ENCODE data around the gene PCSK6. TPM values are rescaled to one million over a fixed set of nuclear protein-coding genes. Genes with fewer than 3 reads are reported as not detected.

PCSK6 gene
- total RNA-seq, 1 experiment from 2014 or later: 26.3 TPM

GRCh38 chr15:101521591-101521990 lies 32.1 kb upstream of the PCSK6 start:
- no TSS peak for BruUV-seq (replicated peaks)
- Histone ChIP-seq H3K79me2 (ENCODE audit: low read depth) (no peaks in the 10 kb centered on the region), H3K9me3 (ENCODE audit: insufficient read depth, low read depth) (peaks cover 15% of the 10 kb centered on the region), H3K4me3 (0 out of 2 replicates have a peak overlapping the region, but pooled peaks have one; percentile 7), H3K27ac (peak overlapping the region; percentile 66), H2AFZ (peak overlapping the region; percentile 2; the same call in 1 of the 2 replicates), H3K4me2 (peak overlapping the region; percentile 61), H3K9me2 (ENCODE audit: insufficient read depth) (no peaks in the 10 kb centered on the region), H3K27me3 (ENCODE audit: insufficient read depth, low read depth) (no peaks in the 10 kb centered on the region), H3F3A (ENCODE audit: insufficient read depth, low read depth) (peaks cover 21% of the 10 kb centered on the region), H3K4me1 (replicated peaks; ENCODE audit: insufficient read depth) (peaks cover 26% of the 10 kb centered on the region), H3K36me3 (ENCODE audit: low read depth) (no peaks in the 10 kb centered on the region), H4K20me1 (ENCODE audit: insufficient read depth) (no peaks in the 10 kb centered on the region)
- POLR2A ChIA-PET (ENCODE audit: unreplicated experiment): no interaction called here
- intact Hi-C loops (cut with micrococcal nuclease; ENCODE audit: unreplicated experiment): no loop called here
- no peak for TF ChIP-seq EZH2 (IDR thresholded peaks at IDR 0.05; ENCODE audit: low read depth)
- no peak for TF ChIP-seq CTCF (conservative IDR thresholded peaks at IDR 0.05)
- DNase-seq: peak in 1 of 2 experiments; percentile 86
- CTCF ChIA-PET: no interaction called here

GRCh38 chr15:101521069-101521468 lies 31.6 kb upstream of the PCSK6 start:
- POLR2A ChIA-PET (ENCODE audit: unreplicated experiment): no interaction called here
- intact Hi-C loops (cut with micrococcal nuclease; ENCODE audit: unreplicated experiment): no loop called here
- H3K27ac ChIP-seq: peak overlapping the region; percentile 66
- BruUV-seq (replicated peaks): no TSS peak
- peaks cover 26% of the 10 kb centered on the region for H3K4me1 ChIP-seq (replicated peaks; ENCODE audit: insufficient read depth)
- H3K9me2 ChIP-seq (ENCODE audit: insufficient read depth): no peaks in the 10 kb centered on the region
- no peaks in the 10 kb centered on the region for H4K20me1 ChIP-seq (ENCODE audit: insufficient read depth)
- no peak for DNase-seq
- no peaks in the 10 kb centered on the region for H3K79me2 ChIP-seq (ENCODE audit: low read depth)
- CTCF ChIA-PET: no interaction called here
- no peaks in the 10 kb centered on the region for H3K36me3 ChIP-seq (ENCODE audit: low read depth)
- H3K27me3 ChIP-seq (ENCODE audit: insufficient read depth, low read depth): no peaks in the 10 kb centered on the region
- TF ChIP-seq CTCF (conservative IDR thresholded peaks at IDR 0.05) (no peak), EZH2 (IDR thresholded peaks at IDR 0.05; ENCODE audit: low read depth) (no peak)
- H3F3A ChIP-seq (ENCODE audit: insufficient read depth, low read depth): peaks cover 21% of the 10 kb centered on the region
- H3K9me3 ChIP-seq (ENCODE audit: insufficient read depth, low read depth): peaks cover 15% of the 10 kb centered on the region
- H3K4me3 ChIP-seq: 0 out of 2 replicates have a peak overlapping the region, but pooled peaks have one; percentile 7
- H2AFZ ChIP-seq: peak overlapping the region; percentile 2; the same call in 1 of the 2 replicates
- peak overlapping the region; percentile 61 for H3K4me2 ChIP-seq

GRCh38 chr15:101520395-101520794 lies 30.9 kb upstream of the PCSK6 start:
- BruUV-seq (replicated peaks): no TSS peak
- Histone ChIP-seq H3K27ac (peak overlapping the region; percentile 66), H3K4me3 (no peak overlapping the region), H3K4me2 (no peak overlapping the region), H3K36me3 (ENCODE audit: low read depth) (no peaks in the 10 kb centered on the region), H3K4me1 (replicated peaks; ENCODE audit: insufficient read depth) (peaks cover 26% of the 10 kb centered on the region), H4K20me1 (ENCODE audit: insufficient read depth) (no peaks in the 10 kb centered on the region), H3K27me3 (ENCODE audit: insufficient read depth, low read depth) (no peaks in the 10 kb centered on the region), H3F3A (ENCODE audit: insufficient read depth, low read depth) (peaks cover 21% of the 10 kb centered on the region), H3K9me2 (ENCODE audit: insufficient read depth) (no peaks in the 10 kb centered on the region), H3K9me3 (ENCODE audit: insufficient read depth, low read depth) (peaks cover 15% of the 10 kb centered on the region), H2AFZ (no peak overlapping the region), H3K79me2 (ENCODE audit: low read depth) (no peaks in the 10 kb centered on the region)
- ChIA-PET CTCF (no interaction called here), POLR2A (ENCODE audit: unreplicated experiment) (no interaction called here)
- intact Hi-C loops (cut with micrococcal nuclease; ENCODE audit: unreplicated experiment): no loop called here
- TF ChIP-seq EZH2 (IDR thresholded peaks at IDR 0.05; ENCODE audit: low read depth) (no peak), CTCF (conservative IDR thresholded peaks at IDR 0.05) (no peak)
- DNase-seq: no peak
